NCI-H2171 (cell line): ENCODE measurements around the gene WNT7B.

Source experiments
- DNase-seq: peaks from one replicate; lab custom pipeline; 2025; lab: John Stamatoyannopoulos, UW

Gene WNT7B

GRCh38 chr22:45977003-45977411, at the start of gene WNT7B:
TSS of gene WNT7B (minus strand) at chr22:45977162. CDS start at chr22:45976754, 408 bp downstream.
- DNase-seq, result peak; percentile 63

GRCh38 chr22:46025973-46026898, 49.3 kb upstream of the WNT7B start:
- DNase-seq, result no peak

- no peak for DNase-seq
Measured at GRCh38 chr22:46025225-46025972, 48.4 kb upstream of the WNT7B start.

- DNase-seq, result no peak
Measured at GRCh38 chr22:46024136-46024840, 47.3 kb upstream of the WNT7B start.

GRCh38 chr22:46023558-46023981, 46.6 kb upstream of the WNT7B start:
- no peak for DNase-seq

GRCh38 chr22:46022881-46023512, 46.0 kb upstream of the WNT7B start:
- no peak for DNase-seq

GRCh38 chr22:46021577-46021976, 44.6 kb upstream of the WNT7B start:
- no peak for DNase-seq

GRCh38 chr22:46019351-46019750, 42.4 kb upstream of the WNT7B start:
- DNase-seq, result no peak

GRCh38 chr22:46018859-46019258, 41.9 kb upstream of the WNT7B start:
- no peak for DNase-seq

- DNase-seq, result no peak
Measured at GRCh38 chr22:46017166-46017565, 40.2 kb upstream of the WNT7B start.

GRCh38 chr22:46013460-46014416, 36.8 kb upstream of the WNT7B start:
- DNase-seq, result peak; percentile 85

- no peak for DNase-seq
Measured at GRCh38 chr22:46012881-46013281, 35.9 kb upstream of the WNT7B start.

GRCh38 chr22:46012182-46012880, 35.4 kb upstream of the WNT7B start:
- no peak for DNase-seq

- DNase-seq, result no peak
Measured at GRCh38 chr22:46011627-46012181, 34.7 kb upstream of the WNT7B start.

GRCh38 chr22:46010951-46011626, 34.1 kb upstream of the WNT7B start:
- no peak for DNase-seq

- DNase-seq, result no peak
Measured at GRCh38 chr22:46010207-46010867, 33.4 kb upstream of the WNT7B start.

- DNase-seq, result no peak
Measured at GRCh38 chr22:46009730-46010129, 32.8 kb upstream of the WNT7B start.

GRCh38 chr22:46008836-46009596, 32.1 kb upstream of the WNT7B start:
- DNase-seq, result no peak
